ENCODE data around the gene ZC3H12D.
"Not testable (repeated sequence)": the region's sequence is repeated elsewhere in the genome, so short reads cannot be mapped to it uniquely, and the experiment has no call there.

The ZC3H12D gene

GRCh38 chr6:149445095-149445466, 39.7 kb downstream of the ZC3H12D start:
- ChIA-PET CTCF (interaction anchor here (0.6 to 1.6 kb wide), 3 partner anchors 72 to 873 kb away, joined by 4 read pairs; no protein-coding TSS in a partner anchor), POLR2A (no interaction called here)
- H3K27ac ChIP-seq (ENCODE audit: extremely low read depth, low read depth, low read length): no peak overlapping the region

GRCh38 chr6:149444360-149445094, 40.3 kb downstream of the ZC3H12D start:
- H3K27ac ChIP-seq (ENCODE audit: extremely low read depth, low read depth, low read length); H3K4me1 ChIP-seq (ENCODE audit: control insufficient read depth, insufficient read depth, low read length); H3K36me3 ChIP-seq (ENCODE audit: control insufficient read depth in 2 of 2, insufficient read depth in 1 of 2, low read length in 2 of 2); H3K4me3 ChIP-seq (ENCODE audit: low read depth, low read length); H3K9me3 ChIP-seq (ENCODE audit: control insufficient read depth, insufficient read depth, low read depth, low read length); POLR2A ChIA-PET: not testable (repeated sequence)
- CTCF ChIA-PET: interaction anchor here (0.6 to 1.6 kb wide), 3 partner anchors 73 to 873 kb away, joined by 4 read pairs; no protein-coding TSS in a partner anchor

More at GRCh38 chr6:149445095-149445466, 39.7 kb downstream of the ZC3H12D start:
- Histone ChIP-seq H3K4me1 (ENCODE audit: control insufficient read depth, insufficient read depth, low read length) (no peaks in the 10 kb centered on the region; the same call in 1 of the 2 replicates), H3K36me3 (ENCODE audit: control insufficient read depth in 2 of 2, insufficient read depth in 1 of 2, low read length in 2 of 2) (no peaks in the 10 kb centered on the region), H3K9me3 (ENCODE audit: control insufficient read depth, insufficient read depth, low read depth, low read length) (no peaks in the 10 kb centered on the region), H3K4me3 (ENCODE audit: low read depth, low read length) (no peak overlapping the region)
- no peak for TF ChIP-seq KLF8 (tag by site-specific recombination; IDR thresholded peaks at IDR 0.05)

GRCh38 chr6:149443411-149444181, 41.2 kb downstream of the ZC3H12D start:
- H3K9me3 ChIP-seq (ENCODE audit: control insufficient read depth, insufficient read depth, low read depth, low read length): no peaks in the 10 kb centered on the region
- CTCF ChIA-PET: interaction anchor here (0.7 to 1.5 kb wide), 2 partner anchors 361 to 866 kb away, joined by 3 to 4 read pairs; no protein-coding TSS in a partner anchor
- H3K4me3 ChIP-seq (ENCODE audit: low read depth, low read length): no peak overlapping the region
- TF ChIP-seq ZNF280C (tag by site-specific recombination; IDR thresholded peaks at IDR 0.05) (no peak), MEIS1 (CRISPR knock-in tag; IDR thresholded peaks at IDR 0.05; ENCODE audit: borderline replicate concordance) (no peak), ZNF184 (tag by site-specific recombination; IDR thresholded peaks at IDR 0.05) (no peak), ZNF776 (tag by site-specific recombination; IDR thresholded peaks at IDR 0.05; ENCODE audit: borderline replicate concordance) (no peak), GLIS2 (tag by site-specific recombination; IDR thresholded peaks at IDR 0.05) (no peak), ZFP69B (tag by site-specific recombination; IDR thresholded peaks at IDR 0.05) (no peak), ZNF677 (tag by site-specific recombination; IDR thresholded peaks at IDR 0.05) (no peak), ZNF248 (tag by site-specific recombination; IDR thresholded peaks at IDR 0.05) (no peak), ELK4 (IDR thresholded peaks at IDR 0.05; ENCODE audit: borderline replicate concordance, low read depth, low read length) (no peak), ZBTB11 (tag by site-specific recombination; conservative IDR thresholded peaks at IDR 0.05; ENCODE audit: low read depth) (no peak)
- no peaks in the 10 kb centered on the region; the same call in 1 of the 2 replicates for H3K4me1 ChIP-seq (ENCODE audit: control insufficient read depth, insufficient read depth, low read length)
- POLR2A ChIA-PET: no interaction called here
- no peaks in the 10 kb centered on the region for H3K36me3 ChIP-seq (ENCODE audit: control insufficient read depth in 2 of 2, insufficient read depth in 1 of 2, low read length in 2 of 2)
- no peak overlapping the region for H3K27ac ChIP-seq (ENCODE audit: extremely low read depth, low read depth, low read length)

Data from HEK293 (cell line).